GM19043 (cell line): ENCODE results near the gene UEVLD.
A peak's percentile ranks its signal among the peaks of the same experiment; 100 is the strongest.

ENCODE experiments used
- ATAC-seq: cut with Tn5 transposase; IDR thresholded peaks from one replicate; pipeline ENCODE4 v1.9.1; 2021; ENCODE audit warnings: low read depth; ENCODE audit not compliant: unreplicated experiment

Gene UEVLD

GRCh38 chr11:18502352-18502751, 86.2 kb downstream of the UEVLD start:
- ATAC-seq: no peak

- ATAC-seq: no peak
These were observed 86.9 kb downstream of the UEVLD start for GRCh38 chr11:18501629-18502028.

DNA sequence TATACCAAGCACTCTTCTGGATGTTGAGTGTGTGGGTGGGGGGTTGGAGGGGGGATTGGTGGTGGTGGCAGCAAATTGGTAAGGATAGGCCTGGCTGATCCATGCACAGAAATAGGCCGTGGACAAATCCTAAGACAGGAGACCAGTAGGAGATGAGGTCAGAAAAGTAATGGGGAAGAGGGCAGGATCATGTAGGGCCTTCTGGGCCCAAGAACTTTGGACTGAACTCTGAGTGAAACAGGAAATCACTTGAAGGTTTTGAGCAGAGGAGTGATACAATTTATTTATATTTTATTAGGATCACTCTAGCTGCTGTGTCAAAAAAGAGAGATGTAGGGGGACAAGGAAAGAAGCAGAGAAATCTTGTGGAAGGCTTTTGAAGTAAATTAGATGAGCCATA, 90.5 kb downstream of the UEVLD start:
- ATAC-seq: no peak

DNA sequence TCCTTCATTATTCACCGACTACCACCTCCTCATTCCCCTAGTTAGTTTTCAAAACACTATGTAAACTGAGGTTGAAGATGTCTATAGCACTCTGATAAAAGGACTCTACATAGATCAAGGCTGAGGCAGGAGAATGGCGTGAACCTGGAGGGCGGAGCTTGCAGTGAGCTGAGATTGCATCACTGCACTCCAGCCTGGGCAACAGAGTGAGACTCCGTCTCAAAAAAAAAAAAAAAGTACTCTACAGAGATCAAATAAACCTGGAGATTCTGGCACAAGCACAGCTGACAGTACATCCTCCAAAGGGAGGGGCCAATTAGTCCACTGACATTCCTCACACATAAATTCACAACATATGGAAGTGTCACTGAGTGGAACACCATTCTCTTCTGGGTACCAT, 92.8 kb downstream of the UEVLD start:
- ATAC-seq: no peak

DNA sequence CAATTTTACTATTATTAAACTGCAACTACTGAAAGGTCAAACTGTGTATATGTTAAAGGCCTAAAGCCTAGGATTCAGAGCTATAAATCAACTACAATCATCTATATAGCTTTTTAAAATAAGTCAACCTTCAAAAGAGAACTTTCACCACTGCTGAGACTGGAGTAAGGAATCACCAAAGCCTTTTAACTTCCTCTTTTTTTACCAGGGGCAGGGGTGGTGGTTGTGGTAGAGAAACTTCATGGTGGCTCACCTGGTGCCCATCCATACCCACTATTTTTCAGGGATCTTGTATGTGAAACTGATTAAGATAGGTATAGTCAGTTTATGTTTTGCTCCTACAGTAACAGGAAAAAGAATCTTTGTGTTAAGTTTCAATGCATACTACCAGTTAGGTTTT, 93.3 kb downstream of the UEVLD start:
- no peak for ATAC-seq

DNA sequence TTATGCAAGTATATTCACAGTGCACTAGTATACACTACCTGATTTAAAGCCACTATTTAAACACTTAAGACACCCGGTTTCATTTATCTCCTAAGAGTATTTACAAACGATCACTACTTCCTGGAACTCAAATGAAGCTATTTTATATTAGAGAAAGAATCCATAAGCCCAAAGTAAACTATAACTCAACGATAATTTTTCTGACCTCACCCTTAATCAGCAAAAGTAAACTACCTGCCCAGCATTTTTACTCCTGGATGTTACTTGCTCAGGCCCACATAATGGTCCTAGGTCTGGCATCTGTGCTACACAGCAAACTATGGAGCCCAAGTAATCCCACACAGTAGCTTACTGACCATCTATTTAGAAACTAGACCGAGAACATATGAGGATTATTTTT, 95.2 kb downstream of the UEVLD start:
- no peak for ATAC-seq

GRCh38 chr11:18492888-18493287, 95.6 kb downstream of the UEVLD start:
- ATAC-seq: no peak

GRCh38 chr11:18491924-18492323, 96.6 kb downstream of the UEVLD start:
- no peak for ATAC-seq

GRCh38 chr11:18490736-18491485, 97.6 kb downstream of the UEVLD start:
- ATAC-seq: no peak

DNA sequence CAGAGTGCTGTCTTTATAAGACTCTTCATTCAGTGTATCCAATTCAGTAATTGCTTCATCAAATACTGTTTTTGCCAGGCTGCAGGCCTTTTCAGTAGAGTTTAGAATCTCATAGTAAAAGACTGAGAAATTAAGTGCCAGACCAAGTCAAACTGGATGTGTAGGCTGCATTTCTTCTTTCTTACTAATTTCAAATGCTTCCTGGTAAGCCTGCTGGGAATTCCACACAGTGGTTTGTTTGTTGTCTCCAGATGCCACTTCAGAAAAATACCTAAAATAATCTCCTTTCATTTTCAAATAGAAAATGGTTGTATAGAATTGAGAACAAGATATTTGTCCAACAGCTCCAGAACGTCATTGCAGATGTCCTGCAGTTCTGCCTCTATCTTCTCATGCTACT, 98.2 kb downstream of the UEVLD start:
- ATAC-seq: no peak

GRCh38 chr11:18485913-18486528, 102.5 kb downstream of the UEVLD start:
- ATAC-seq: peak; percentile 71
